ENCODE data around the gene PRKCI.

The PRKCI gene

GRCh38 chr3:170196833-170197232 lies 25.4 kb upstream of the PRKCI start:
- POLR2A ChIA-PET = no interaction called here
- Histone ChIP-seq H3K9me3 (ENCODE audit: control insufficient read depth, insufficient read depth, low read depth, low read length) (no peaks in the 10 kb centered on the region), H3K36me3 (ENCODE audit: control insufficient read depth in 2 of 2, insufficient read depth in 1 of 2, low read length in 2 of 2) (no peaks in the 10 kb centered on the region), H3K4me3 (ENCODE audit: low read depth, low read length) (no peak overlapping the region), H3K27ac (ENCODE audit: extremely low read depth, low read depth, low read length) (no peak overlapping the region), H3K4me1 (ENCODE audit: control insufficient read depth, insufficient read depth, low read length) (no peaks in the 10 kb centered on the region)
- no peak for TF ChIP-seq YY1 (tag by site-specific recombination; IDR thresholded peaks at IDR 0.05)
- no peak for TF ChIP-seq EGR2 (tag by site-specific recombination; IDR thresholded peaks at IDR 0.05; ENCODE audit: low read depth)
- no peak for TF ChIP-seq ZNF112 (tag by site-specific recombination; IDR thresholded peaks at IDR 0.05)
- no peak for TF ChIP-seq KLF8 (tag by site-specific recombination; IDR thresholded peaks at IDR 0.05)
- no peak for TF ChIP-seq SALL2 (tag by site-specific recombination; IDR thresholded peaks at IDR 0.05; ENCODE audit: borderline replicate concordance)
- no peak for TF ChIP-seq ZNF138 (tag by site-specific recombination; IDR thresholded peaks at IDR 0.05; ENCODE audit: borderline replicate concordance)
- no peak for TF ChIP-seq ZBTB1 (tag by site-specific recombination; IDR thresholded peaks at IDR 0.05)
- TF ChIP-seq ZNF394 (tag by site-specific recombination; IDR thresholded peaks at IDR 0.05; ENCODE audit: borderline replicate concordance) = no peak
- TF ChIP-seq ZNF423 (tag by site-specific recombination; IDR thresholded peaks at IDR 0.05) = no peak
- TF ChIP-seq ZNF311 (tag by site-specific recombination; IDR thresholded peaks at IDR 0.05; ENCODE audit: borderline replicate concordance) = no peak
- CTCF ChIA-PET = interaction anchor here (0.6 kb wide), 2 partner anchors 207 kb away, joined by 3 to 4 read pairs; no protein-coding TSS in a partner anchor

- CTCF ChIA-PET = interaction anchor here (1.1 kb wide), 1 partner anchor 11 kb away, joined by 3 read pairs; no protein-coding TSS in a partner anchor
- Histone ChIP-seq H3K27ac (ENCODE audit: extremely low read depth, low read depth, low read length) (no peak overlapping the region), H3K9me3 (ENCODE audit: control insufficient read depth, insufficient read depth, low read depth, low read length) (no peaks in the 10 kb centered on the region), H3K4me1 (ENCODE audit: control insufficient read depth, insufficient read depth, low read length) (no peaks in the 10 kb centered on the region; the same call in 1 of the 2 replicates), H3K4me3 (ENCODE audit: low read depth, low read length) (no peak overlapping the region), H3K36me3 (ENCODE audit: control insufficient read depth in 2 of 2, insufficient read depth in 1 of 2, low read length in 2 of 2) (no peaks in the 10 kb centered on the region)
- TF ChIP-seq PRDM4 (tag by site-specific recombination; IDR thresholded peaks at IDR 0.05) (no peak), MEIS1 (CRISPR knock-in tag; IDR thresholded peaks at IDR 0.05; ENCODE audit: borderline replicate concordance) (no peak), ZNF311 (tag by site-specific recombination; IDR thresholded peaks at IDR 0.05; ENCODE audit: borderline replicate concordance) (no peak), ZNF624 (tag by site-specific recombination; IDR thresholded peaks at IDR 0.05) (no peak), SP3 (tag by site-specific recombination; IDR thresholded peaks at IDR 0.05) (no peak)
- POLR2A ChIA-PET = interaction anchor here (0.7 to 1.3 kb wide), 2 partner anchors 32 to 175 kb away, joined by 3 to 7 read pairs; no protein-coding TSS in a partner anchor
Observed at GRCh38 chr3:170200987-170201386, 21.2 kb upstream of the PRKCI start.

- POLR2A ChIA-PET = interaction anchor here (0.7 to 1.3 kb wide), 2 partner anchors 32 to 175 kb away, joined by 3 to 7 read pairs; no protein-coding TSS in a partner anchor
- CTCF ChIA-PET = interaction anchor here (1.1 kb wide), 1 partner anchor 12 kb away, joined by 3 read pairs; no protein-coding TSS in a partner anchor
Observed at GRCh38 chr3:170201527-170201926, 20.7 kb upstream of the PRKCI start.

GRCh38 chr3:170203457-170203856 lies 18.8 kb upstream of the PRKCI start:
- Histone ChIP-seq H3K27ac (ENCODE audit: extremely low read depth, low read depth, low read length) (no peak overlapping the region), H3K9me3 (ENCODE audit: control insufficient read depth, insufficient read depth, low read depth, low read length) (no peaks in the 10 kb centered on the region), H3K36me3 (ENCODE audit: control insufficient read depth in 2 of 2, insufficient read depth in 1 of 2, low read length in 2 of 2) (no peaks in the 10 kb centered on the region), H3K4me1 (ENCODE audit: control insufficient read depth, insufficient read depth, low read length) (no peaks in the 10 kb centered on the region; the same call in 1 of the 2 replicates), H3K4me3 (ENCODE audit: low read depth, low read length) (no peak overlapping the region)
- ChIA-PET CTCF (interaction anchor here (0.8 to 1.6 kb wide), 3 partner anchors 14 to 165 kb away, joined by 4 to 5 read pairs (median 4); no protein-coding TSS in a partner anchor), POLR2A (interaction anchor here (0.8 to 1.4 kb wide), 2 partner anchors 19 to 22 kb away, joined by 3 to 4 read pairs; partner anchors contain the start of genes PHC3 and PRKCI)
- no peak for TF ChIP-seq BCL11B (tag by site-specific recombination; IDR thresholded peaks at IDR 0.05; ENCODE audit: low read depth)

More at GRCh38 chr3:170201527-170201926, 20.7 kb upstream of the PRKCI start:
- Histone ChIP-seq H3K27ac (ENCODE audit: extremely low read depth, low read depth, low read length) (no peak overlapping the region), H3K9me3 (ENCODE audit: control insufficient read depth, insufficient read depth, low read depth, low read length) (no peaks in the 10 kb centered on the region), H3K36me3 (ENCODE audit: control insufficient read depth in 2 of 2, insufficient read depth in 1 of 2, low read length in 2 of 2) (no peaks in the 10 kb centered on the region), H3K4me3 (ENCODE audit: low read depth, low read length) (no peak overlapping the region), H3K4me1 (ENCODE audit: control insufficient read depth, insufficient read depth, low read length) (no peaks in the 10 kb centered on the region; the same call in 1 of the 2 replicates)
- TF ChIP-seq ZNF473 (tag by site-specific recombination; IDR thresholded peaks at IDR 0.05) (no peak), ZBTB8A (tag by site-specific recombination; IDR thresholded peaks at IDR 0.05) (no peak)

Data from HEK293 (cell line).